ENCODE data around the gene AATF. TPM values are rescaled to one million over a fixed set of nuclear protein-coding genes. Genes with fewer than 3 reads are reported as not detected.

AATF gene
- total RNA-seq, 1 donor from 2014 or later, result 22.5 TPM

DNA sequence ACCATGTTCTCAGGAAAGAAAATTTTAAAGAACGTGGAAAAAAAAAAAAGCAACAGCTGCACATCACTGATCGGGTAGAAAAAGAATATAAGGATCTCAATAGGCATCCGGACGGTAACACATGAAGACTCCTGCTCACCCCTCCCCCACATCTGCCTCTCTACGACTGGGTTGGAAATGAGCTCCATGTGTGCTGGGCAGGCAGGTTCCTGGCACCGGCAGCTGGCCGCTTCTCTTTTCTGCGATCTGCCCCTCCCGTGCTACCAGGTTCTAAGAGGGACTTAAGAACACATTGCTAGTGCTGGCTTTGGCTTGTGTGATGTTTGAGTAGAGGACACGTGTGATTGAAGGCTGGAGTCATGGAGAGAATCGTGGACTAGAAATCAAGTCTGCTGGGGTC, 115.5 kb downstream of the AATF start:
- Mint-ChIP-seq H3K27me3 (ENCODE audit: unreplicated experiment) (peaks cover 2% of the 10 kb centered on the region), H3K9me3 (ENCODE audit: unreplicated experiment) (peaks cover 6% of the 10 kb centered on the region), H3K36me3 (ENCODE audit: unreplicated experiment) (no peaks in the 10 kb centered on the region), H3K4me1 (ENCODE audit: low read depth, unreplicated experiment) (peaks cover 40% of the 10 kb centered on the region), H3K27ac (ENCODE audit: unreplicated experiment) (no peak overlapping the region), H3K4me3 (ENCODE audit: unreplicated experiment) (no peak overlapping the region)
- DNase-seq, result no peak
- TF ChIP-seq CTCF (IDR thresholded peaks at IDR 0.05; ENCODE audit: partially characterized antibody, unreplicated experiment), result no peak

DNA sequence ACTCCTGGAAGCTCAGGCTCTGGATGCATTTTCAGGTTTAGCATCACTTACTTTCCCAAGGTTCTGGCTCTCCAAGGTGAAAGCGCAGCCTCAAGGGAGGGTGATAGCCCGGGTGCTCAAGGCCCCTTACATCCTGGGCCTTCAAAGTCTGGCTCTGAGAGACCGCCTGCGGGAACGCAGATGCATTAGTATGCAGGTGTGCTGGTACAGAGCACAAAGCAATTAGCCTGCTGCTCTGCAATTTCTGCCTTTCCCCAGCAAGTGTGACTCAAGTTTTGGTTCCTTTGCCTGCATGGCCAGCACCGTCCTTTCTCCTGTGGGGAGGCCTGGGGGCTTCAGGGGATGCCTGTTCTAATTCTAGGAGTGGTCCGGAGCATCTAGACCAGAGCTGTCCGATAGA, 116.2 kb downstream of the AATF start:
- Mint-ChIP-seq H3K27ac (ENCODE audit: unreplicated experiment) (no peak overlapping the region), H3K36me3 (ENCODE audit: unreplicated experiment) (no peaks in the 10 kb centered on the region), H3K9me3 (ENCODE audit: unreplicated experiment) (peaks cover 6% of the 10 kb centered on the region), H3K4me3 (ENCODE audit: unreplicated experiment) (no peak overlapping the region), H3K4me1 (ENCODE audit: low read depth, unreplicated experiment) (peaks cover 40% of the 10 kb centered on the region), H3K27me3 (ENCODE audit: unreplicated experiment) (peaks cover 2% of the 10 kb centered on the region)
- no peak for TF ChIP-seq CTCF (IDR thresholded peaks at IDR 0.05; ENCODE audit: partially characterized antibody, unreplicated experiment)
- no peak for DNase-seq

DNA sequence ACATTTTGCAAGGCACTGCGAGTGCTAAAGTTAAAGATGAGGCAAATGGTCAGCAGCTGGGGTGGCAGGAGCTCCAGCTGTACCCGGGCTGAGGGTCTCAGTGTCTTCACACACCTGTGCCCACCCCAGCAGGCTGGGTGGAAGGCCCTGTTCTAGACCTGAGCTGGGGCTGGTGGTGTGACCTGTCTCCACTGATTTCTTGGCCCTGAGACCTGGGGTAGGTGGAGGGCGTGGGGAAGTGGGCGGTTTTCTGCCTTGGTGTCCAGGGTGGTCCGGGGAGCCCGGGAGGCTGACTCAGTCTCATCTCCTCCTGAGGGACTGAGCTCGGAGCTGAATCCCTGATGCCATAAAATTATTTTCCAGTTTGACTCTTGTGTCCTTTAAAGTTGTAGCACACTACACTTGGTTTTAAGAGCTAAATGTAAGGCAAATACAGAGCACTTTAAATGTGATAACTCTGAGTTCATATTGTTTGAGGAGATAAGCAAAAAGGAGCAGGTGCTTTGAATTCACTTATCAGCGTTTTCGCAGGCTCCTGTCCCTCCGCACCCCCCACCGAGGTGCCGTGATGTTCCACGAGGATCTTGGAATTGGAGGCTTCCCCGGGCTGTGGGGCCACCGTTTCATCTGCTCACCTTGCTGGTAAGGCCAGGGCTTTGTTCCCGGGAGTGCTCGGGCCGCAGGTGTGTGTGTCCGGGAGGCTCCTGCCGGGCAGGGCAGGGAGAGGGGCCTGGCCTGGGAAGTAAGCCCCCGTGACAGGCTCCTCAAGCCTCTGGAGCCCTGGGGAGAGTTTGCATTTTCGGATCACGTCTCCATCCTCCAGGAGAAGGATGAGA, 117.0 kb downstream of the AATF start:
- H3K4me3 Mint-ChIP-seq (ENCODE audit: unreplicated experiment), result peak overlapping the region; percentile 34
- peaks cover 40% of the 10 kb centered on the region for H3K4me1 Mint-ChIP-seq (ENCODE audit: low read depth, unreplicated experiment)
- peaks cover 6% of the 10 kb centered on the region for H3K9me3 Mint-ChIP-seq (ENCODE audit: unreplicated experiment)
- H3K27me3 Mint-ChIP-seq (ENCODE audit: unreplicated experiment), result peaks cover 2% of the 10 kb centered on the region
- H3K27ac Mint-ChIP-seq (ENCODE audit: unreplicated experiment), result no peak overlapping the region
- H3K36me3 Mint-ChIP-seq (ENCODE audit: unreplicated experiment), result no peaks in the 10 kb centered on the region
- DNase-seq, result no peak
- TF ChIP-seq CTCF (IDR thresholded peaks at IDR 0.05; ENCODE audit: partially characterized antibody, unreplicated experiment), result no peak

GRCh38 chr17:37066322-37067255, 117.8 kb downstream of the AATF start:
- no peak overlapping the region for H3K27ac Mint-ChIP-seq (ENCODE audit: unreplicated experiment)
- peaks cover 37% of the 10 kb centered on the region for H3K4me1 Mint-ChIP-seq (ENCODE audit: low read depth, unreplicated experiment)
- DNase-seq, result no peak
- no peaks in the 10 kb centered on the region for H3K36me3 Mint-ChIP-seq (ENCODE audit: unreplicated experiment)
- H3K9me3 Mint-ChIP-seq (ENCODE audit: unreplicated experiment), result peaks cover 6% of the 10 kb centered on the region
- peaks cover 2% of the 10 kb centered on the region for H3K27me3 Mint-ChIP-seq (ENCODE audit: unreplicated experiment)
- no peak overlapping the region for H3K4me3 Mint-ChIP-seq (ENCODE audit: unreplicated experiment)
- no peak for TF ChIP-seq CTCF (IDR thresholded peaks at IDR 0.05; ENCODE audit: partially characterized antibody, unreplicated experiment)
